Esophagus (tissue), 2 donors: ENCODE results near the gene SLC36A4. TPM values are rescaled to one million over a fixed set of nuclear protein-coding genes. Genes with fewer than 3 reads are reported as not detected.

Experiments
- H3K27ac ChIP-seq, 2 donors: one replicate each; pipeline ENCODE4 v1.5.1; 2013; ENCODE audit warnings: low read depth in 2 of 2, mild to moderate bottlenecking in 2 of 2, inconsistent platforms in 1 of 2, low read length in 1 of 2, moderate library complexity in 1 of 2
- H3K27me3 ChIP-seq, 2 donors: one replicate each; pipeline ENCODE4 v1.6.1; 2013; ENCODE audit warnings: low read length in 2 of 2, control low read depth in 1 of 2, mild to moderate bottlenecking in 1 of 2; ENCODE audit not compliant: insufficient read depth in 2 of 2, control insufficient read depth in 1 of 2
- H3K36me3 ChIP-seq, 2 donors: one replicate each; pipeline ENCODE4 v1.6.1; 2013; ENCODE audit warnings: low read length in 1 of 2; ENCODE audit not compliant: control insufficient read depth in 2 of 2, insufficient read depth in 2 of 2
- H3K4me1 ChIP-seq, 2 donors: one replicate each; pipeline ENCODE4 v1.6.1; 2013; ENCODE audit warnings: low read length in 1 of 2; ENCODE audit not compliant: control insufficient read depth in 2 of 2, insufficient read depth in 2 of 2
- H3K4me3 ChIP-seq, 2 donors: one replicate each; pipeline ENCODE4 v1.5.1; 2013; ENCODE audit warnings: low read length in 2 of 2, mild to moderate bottlenecking in 2 of 2, low read depth in 1 of 2, moderate library complexity in 1 of 2
- H3K9me3 ChIP-seq, 2 donors: one replicate each; pipeline ENCODE4 v1.6.1; 2013; ENCODE audit warnings: mild to moderate bottlenecking in 2 of 2, low read depth in 1 of 2, low read length in 1 of 2, moderate library complexity in 1 of 2; ENCODE audit not compliant: control insufficient read depth in 2 of 2, insufficient read depth in 1 of 2
- WGBS, 2 donors: extraction: QIAGEN DNeasy Blood & Tissue Kit; methylation state at CpG; one replicate each; pipeline ENCODE4 v1.1.7; 2013; 5-methylcytosine and 5-hydroxymethylcytosine counted together
- polyA plus RNA-seq, 2 donors: library from polyadenylated mRNA; stranded (reverse); fragments of 200-250 nt; gene quantifications; one replicate each; pipeline ENCODE4 v1.2.3, GENCODE V29; 2013
- donor health status: healthy with polysubstance abuse.
- donor health status: Bipolar disorder and iron deficiency.

SLC36A4 gene
- polyA plus RNA-seq, 2 donors = 2.5 to 2.7 TPM

DNA sequence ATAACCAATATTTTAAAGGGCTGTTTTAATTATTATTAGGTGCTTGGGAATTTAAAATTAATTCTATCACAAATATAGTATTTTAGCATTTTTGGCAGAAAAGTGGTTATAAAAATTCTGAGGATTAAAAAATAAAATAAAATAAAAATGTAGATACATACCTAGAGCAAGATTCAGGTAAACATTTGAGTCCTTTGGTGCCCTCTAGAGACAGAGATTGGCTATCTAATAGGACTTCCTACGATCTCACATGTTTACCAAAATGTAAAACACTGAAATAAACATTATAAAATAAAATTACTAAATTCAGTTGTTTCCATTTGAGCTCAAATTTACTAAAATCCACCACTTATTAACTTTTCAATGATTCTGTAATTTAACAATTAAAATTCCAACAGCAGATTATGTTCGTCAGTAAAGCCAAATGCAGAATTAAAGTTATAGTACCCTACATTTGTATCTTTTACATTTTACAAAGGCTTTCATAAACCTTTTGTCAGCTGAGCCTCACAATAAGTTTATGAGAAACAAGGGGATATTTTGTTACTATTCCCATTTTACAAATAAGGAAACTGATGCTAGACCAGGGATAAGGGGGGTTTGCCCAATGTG is 27.7 kb downstream of the SLC36A4 start:
- 46 to 53% methylated on average over 2 of the region's 2 CpGs for WGBS, 2 donors
- Histone ChIP-seq H3K27ac (no peak overlapping the region), H3K4me3 (no peak overlapping the region), H3K27me3 (no peaks in the 10 kb centered on the region), H3K4me1 (no peaks in the 10 kb centered on the region), H3K36me3 (no peaks in the 10 kb centered on the region), H3K9me3 (no peaks in the 10 kb centered on the region)

DNA sequence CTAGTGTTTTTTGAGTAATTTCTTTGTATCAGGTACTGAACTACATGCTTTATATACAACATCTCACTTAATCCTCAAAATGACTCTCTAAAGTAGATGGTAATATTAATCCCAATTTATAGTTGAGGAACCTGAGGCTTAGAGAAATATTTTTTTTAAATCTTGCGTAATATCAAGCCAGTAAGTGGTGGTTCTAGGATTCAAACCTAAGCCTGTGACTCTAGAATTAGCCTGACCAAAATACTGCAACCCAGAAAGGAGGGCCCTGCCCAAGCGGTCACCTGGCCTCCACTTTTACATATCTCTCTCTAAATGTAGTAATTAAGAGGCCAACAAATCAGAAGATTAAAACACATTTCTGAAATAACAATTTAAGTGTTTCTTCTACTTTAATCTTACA is 28.6 kb downstream of the SLC36A4 start:
- Histone ChIP-seq H3K9me3 (no peaks in the 10 kb centered on the region), H3K4me3 (no peak overlapping the region), H3K27ac (no peak overlapping the region), H3K36me3 (peaks cover 0 to 2% of the 10 kb centered on the region in 2 donors), H3K27me3 (no peaks in the 10 kb centered on the region), H3K4me1 (no peaks in the 10 kb centered on the region)
- WGBS, 2 donors = 95 to 100% methylated on average over 2 of the region's 2 CpGs

DNA sequence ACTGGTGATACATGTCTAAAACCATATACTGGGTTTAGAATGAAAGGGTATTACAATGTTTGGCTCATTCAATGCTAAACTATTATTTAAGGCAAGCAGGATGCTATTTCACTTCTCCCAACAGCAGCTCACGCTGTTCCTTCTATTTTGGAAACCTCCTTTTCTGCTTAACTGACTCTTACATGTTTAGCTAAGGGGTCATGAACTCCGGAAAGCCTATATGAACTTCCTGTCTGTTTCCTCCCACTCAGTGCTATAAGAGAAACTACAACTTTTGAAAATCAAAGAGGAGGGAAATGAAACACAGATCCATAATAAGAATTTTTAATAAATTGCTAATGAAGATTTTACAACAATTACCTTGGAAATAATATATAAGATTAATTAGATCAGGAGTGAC is 30.9 kb downstream of the SLC36A4 start:
- WGBS, 2 donors = 54 to 77% methylated on average over 2 of the region's 2 CpGs
- Histone ChIP-seq H3K36me3 (peaks cover 0 to 2% of the 10 kb centered on the region in 2 donors), H3K9me3 (no peaks in the 10 kb centered on the region), H3K4me1 (no peaks in the 10 kb centered on the region), H3K27me3 (no peaks in the 10 kb centered on the region), H3K4me3 (no peak overlapping the region), H3K27ac (no peak overlapping the region)

DNA sequence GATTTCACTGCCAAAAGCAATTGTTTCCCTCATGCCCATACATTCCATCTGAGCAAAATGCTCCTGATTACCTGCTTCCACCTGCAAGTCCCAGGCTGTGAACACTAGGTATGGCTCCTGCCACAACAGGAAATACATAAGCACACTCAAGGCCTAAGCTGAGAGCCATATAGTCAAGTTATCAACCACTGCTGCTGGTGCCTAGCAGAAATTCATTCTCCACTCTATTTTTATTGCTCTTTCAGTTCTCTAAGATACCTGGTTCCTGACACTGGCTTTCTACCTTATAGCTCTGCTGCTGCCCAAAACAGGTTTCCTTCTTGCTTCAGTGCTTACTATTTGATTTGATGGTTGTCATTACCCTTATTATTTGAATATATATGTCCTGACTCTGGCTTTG is 31.6 kb downstream of the SLC36A4 start:
- H3K4me3 ChIP-seq = no peak overlapping the region
- no peaks in the 10 kb centered on the region for H3K4me1 ChIP-seq
- H3K36me3 ChIP-seq = peaks cover 0 to 2% of the 10 kb centered on the region in 2 donors
- H3K27me3 ChIP-seq = no peaks in the 10 kb centered on the region
- H3K27ac ChIP-seq = no peak overlapping the region
- no peaks in the 10 kb centered on the region for H3K9me3 ChIP-seq

DNA sequence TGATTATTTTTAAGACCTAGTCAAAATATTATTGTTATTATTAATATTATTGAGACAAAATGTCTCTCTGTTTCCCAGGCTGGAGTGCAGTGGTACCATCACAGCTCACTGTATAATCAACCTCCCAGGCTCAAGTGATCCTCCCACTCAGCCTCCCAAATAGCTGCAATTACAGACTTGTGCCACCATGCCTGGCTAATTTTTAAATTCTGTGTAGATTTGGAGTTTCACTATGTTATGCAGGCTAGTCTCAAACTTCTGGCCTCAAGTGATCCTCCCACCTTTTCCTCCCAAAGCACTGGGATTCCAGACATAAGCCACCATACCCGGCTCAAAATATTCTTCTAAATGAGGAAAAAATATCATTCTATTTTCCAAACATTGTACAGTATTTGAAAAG is 37.0 kb downstream of the SLC36A4 start:
- Histone ChIP-seq H3K36me3 (peaks cover 0 to 2% of the 10 kb centered on the region in 2 donors), H3K27me3 (no peaks in the 10 kb centered on the region), H3K27ac (no peak overlapping the region), H3K4me1 (no peaks in the 10 kb centered on the region), H3K4me3 (no peak overlapping the region), H3K9me3 (no peaks in the 10 kb centered on the region)
- 95 to 97% methylated on average over 1 of the region's 1 CpG for WGBS, 2 donors

DNA sequence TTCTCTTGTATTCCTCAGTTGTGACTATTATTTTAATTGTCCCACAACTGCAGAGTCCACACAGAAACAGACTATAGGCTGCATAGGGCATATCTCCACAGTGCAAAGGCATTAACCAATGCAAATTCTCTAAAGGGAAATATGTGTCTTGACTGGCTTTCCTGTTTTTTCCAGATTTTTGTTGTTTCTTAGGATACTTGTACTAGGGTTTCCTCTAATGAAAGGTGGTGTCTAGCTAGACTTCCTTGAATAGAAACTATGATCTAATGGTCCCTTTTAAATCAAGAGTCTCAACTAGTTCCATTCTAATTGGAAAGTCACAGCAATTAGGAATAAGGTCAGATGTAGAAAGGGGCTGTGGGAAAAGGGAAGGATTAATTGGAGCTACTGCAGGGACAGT is 37.6 kb downstream of the SLC36A4 start:
- Histone ChIP-seq H3K9me3 (no peaks in the 10 kb centered on the region), H3K27ac (no peak overlapping the region), H3K27me3 (no peaks in the 10 kb centered on the region), H3K36me3 (peaks cover 0 to 2% of the 10 kb centered on the region in 2 donors), H3K4me3 (no peak overlapping the region), H3K4me1 (no peaks in the 10 kb centered on the region)

DNA sequence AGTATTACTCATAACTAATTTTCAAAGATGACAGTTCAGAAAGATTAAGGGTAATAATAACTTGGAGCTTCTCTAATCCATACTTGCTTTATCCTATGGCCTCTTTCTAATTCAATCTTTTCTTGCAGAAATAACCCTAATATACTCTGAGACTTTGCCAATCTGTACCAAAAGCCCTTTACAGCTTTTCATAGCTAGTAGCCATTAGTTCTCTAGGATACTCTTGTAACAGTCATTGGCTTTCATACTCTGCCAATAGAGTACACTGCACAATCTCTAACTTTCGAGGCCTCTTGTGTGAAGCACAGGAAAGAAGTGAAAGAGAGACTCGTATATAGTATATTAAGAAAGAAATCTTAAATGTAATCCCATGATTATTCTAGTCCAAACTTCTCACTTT is 38.1 kb downstream of the SLC36A4 start:
- Histone ChIP-seq H3K27me3 (no peaks in the 10 kb centered on the region), H3K4me1 (no peaks in the 10 kb centered on the region), H3K4me3 (no peak overlapping the region), H3K9me3 (no peaks in the 10 kb centered on the region), H3K27ac (no peak overlapping the region), H3K36me3 (peaks cover 0 to 2% of the 10 kb centered on the region in 2 donors)
- 93 to 97% methylated on average over 2 of the region's 2 CpGs for WGBS, 2 donors

DNA sequence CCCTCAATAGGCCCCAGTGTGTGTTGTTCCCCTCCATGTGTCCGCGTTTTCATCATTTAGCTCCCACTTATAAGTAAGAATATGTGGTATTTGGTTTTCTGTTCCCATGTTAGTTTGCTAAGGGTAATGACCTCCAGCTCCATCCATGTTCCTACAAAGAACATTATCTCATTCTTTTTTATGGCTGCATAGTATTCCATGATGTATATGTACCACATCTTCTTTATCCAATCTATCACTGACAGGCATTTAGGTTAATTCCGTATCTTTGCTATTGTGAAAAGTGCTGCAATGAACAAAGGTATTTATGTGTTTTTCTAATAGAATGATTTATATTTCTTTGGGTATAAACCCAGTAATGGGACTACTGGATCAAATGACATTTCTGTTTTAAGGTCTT is 42.1 kb downstream of the SLC36A4 start:
- Histone ChIP-seq H3K27ac (no peak overlapping the region), H3K9me3 (no peaks in the 10 kb centered on the region), H3K36me3 (no peaks in the 10 kb centered on the region), H3K27me3 (no peaks in the 10 kb centered on the region), H3K4me1 (no peaks in the 10 kb centered on the region), H3K4me3 (no peak overlapping the region)
- WGBS, 2 donors = 96 to 100% methylated on average over 3 of the region's 3 CpGs

DNA sequence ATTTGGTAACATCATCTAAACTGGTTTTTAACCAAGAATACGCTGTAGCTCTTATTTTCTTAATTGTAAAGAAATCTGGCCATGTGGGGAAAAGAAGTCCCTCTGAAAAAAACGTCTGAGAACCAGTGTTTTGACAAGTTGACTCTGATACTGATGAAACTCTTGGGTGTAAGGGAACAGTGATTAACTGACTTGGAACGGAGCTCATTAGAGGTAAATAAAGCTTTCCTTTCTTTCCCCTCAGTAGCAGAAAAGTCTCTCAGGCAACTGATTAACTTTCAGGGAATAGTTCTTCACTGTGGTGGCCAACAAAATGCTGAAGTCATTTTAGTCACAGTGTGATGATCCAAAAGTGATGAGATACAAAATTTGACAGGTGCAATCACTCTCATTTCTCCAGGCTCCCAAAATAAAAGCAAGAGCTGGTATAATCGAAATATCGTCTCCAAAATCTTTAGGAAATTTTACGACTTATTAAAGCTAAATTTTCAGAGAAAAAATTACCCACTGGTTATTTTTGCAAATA is 52.3 kb downstream of the SLC36A4 start:
- H3K4me1 ChIP-seq = no peaks in the 10 kb centered on the region
- no peak overlapping the region for H3K27ac ChIP-seq
- H3K27me3 ChIP-seq = no peaks in the 10 kb centered on the region
- H3K9me3 ChIP-seq = no peaks in the 10 kb centered on the region
- H3K36me3 ChIP-seq = no peaks in the 10 kb centered on the region
- WGBS, 2 donors = 80 to 86% methylated on average over 6 of the region's 6 CpGs
- no peak overlapping the region for H3K4me3 ChIP-seq

DNA sequence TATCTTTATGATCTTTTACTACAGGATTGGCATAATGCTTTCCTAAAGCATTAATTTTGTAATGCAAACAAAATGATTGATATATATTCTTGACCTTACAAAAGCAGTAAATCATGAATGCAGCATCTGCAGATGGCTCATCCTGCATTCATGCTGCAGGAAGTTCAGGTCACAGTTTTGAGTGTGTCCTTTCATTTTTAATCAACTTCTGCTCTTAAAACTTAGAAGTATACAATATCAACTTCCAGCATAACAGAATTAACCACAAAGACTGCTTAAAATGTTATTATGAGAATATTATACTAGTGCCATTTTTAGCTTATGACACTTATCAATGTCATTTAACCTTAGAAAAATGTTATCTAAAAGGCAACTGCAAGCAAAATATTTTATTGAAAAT is 54.0 kb downstream of the SLC36A4 start:
- H3K36me3 ChIP-seq = no peaks in the 10 kb centered on the region
- H3K9me3 ChIP-seq = no peaks in the 10 kb centered on the region
- H3K4me1 ChIP-seq = no peaks in the 10 kb centered on the region
- H3K4me3 ChIP-seq = no peak overlapping the region
- H3K27ac ChIP-seq = no peak overlapping the region
- no peaks in the 10 kb centered on the region for H3K27me3 ChIP-seq
